Astrocyte of the spinal cord (primary cell): ENCODE data around the gene KIF1A.

Experiments used
- DNase-seq: peaks from one replicate; pipeline ENCODE4 v3.0.0; 2011; ENCODE audit warnings: low read depth, low spot score
- H3K4me3 ChIP-seq: 2 replicates; pipeline ENCODE4 v1.5.1; 2011; ENCODE audit warnings: low read depth, mild to moderate bottlenecking, low read length, moderate library complexity
- CTCF ChIP-seq: IDR thresholded peaks from 2 replicates; pipeline ENCODE4 v1.5.1; 2012; ENCODE audit warnings: low read depth, mild to moderate bottlenecking, low read length, inconsistent platforms
- in situ Hi-C: cut with HindIII; loops from 2 replicates; pipeline ENCODE4 v1.10.0; 2017; ENCODE audit warnings: low sequenced_read_pairs

Gene KIF1A

GRCh38 chr2:240711701-240712100 lies 108.3 kb downstream of the KIF1A start:
- no peak for TF ChIP-seq CTCF
- in situ Hi-C loops, result no loop called here
- no peak for DNase-seq
- H3K4me3 ChIP-seq, result no peak overlapping the region

GRCh38 chr2:240711296-240711695 lies 108.7 kb downstream of the KIF1A start:
- no peak for DNase-seq
- H3K4me3 ChIP-seq, result no peak overlapping the region
- no peak for TF ChIP-seq CTCF
- in situ Hi-C loops, result no loop called here

GRCh38 chr2:240708457-240708856 lies 111.6 kb downstream of the KIF1A start:
- in situ Hi-C loops, result no loop called here
- no peak for TF ChIP-seq CTCF
- no peak overlapping the region for H3K4me3 ChIP-seq
- no peak for DNase-seq

GRCh38 chr2:240707821-240708220 lies 112.2 kb downstream of the KIF1A start:
- in situ Hi-C loops, result no loop called here
- DNase-seq, result no peak
- TF ChIP-seq CTCF, result no peak
- no peak overlapping the region for H3K4me3 ChIP-seq

GRCh38 chr2:240707043-240707756 lies 112.8 kb downstream of the KIF1A start:
- in situ Hi-C loops, result no loop called here
- no peak overlapping the region for H3K4me3 ChIP-seq
- no peak for DNase-seq

GRCh38 chr2:240705204-240705791 lies 114.7 kb downstream of the KIF1A start:
- DNase-seq, result no peak
- in situ Hi-C loops, result no loop called here
- H3K4me3 ChIP-seq, result no peak overlapping the region
- no peak for TF ChIP-seq CTCF

More at GRCh38 chr2:240707043-240707756, 112.8 kb downstream of the KIF1A start:
- no peak for TF ChIP-seq CTCF
